A172 (cell line): Measurements from ENCODE around the gene UBE3C. TPM values are rescaled to one million over a fixed set of nuclear protein-coding genes. Genes with fewer than 3 reads are reported as not detected.
"Not testable (repeated sequence)": the region's sequence is repeated elsewhere in the genome, so short reads cannot be mapped to it uniquely, and the experiment has no call there.

ENCODE experiments used
- DNase-seq: peaks from one replicate; pipeline ENCODE4 v3.0.0-alpha.2; 2015; ENCODE audit warnings: low spot score
- total RNA-seq: library from RNA; depleted of rRNA; stranded (reverse); fragments of >200 nt; shearing (Covaris generic); gene quantifications from 2 replicates; pipeline ENCODE4 v1.2.3, GENCODE V29; 2014; rRNA removed

UBE3C gene
- total RNA-seq: 76.2 and 81.8 TPM in 2 replicates

DNA sequence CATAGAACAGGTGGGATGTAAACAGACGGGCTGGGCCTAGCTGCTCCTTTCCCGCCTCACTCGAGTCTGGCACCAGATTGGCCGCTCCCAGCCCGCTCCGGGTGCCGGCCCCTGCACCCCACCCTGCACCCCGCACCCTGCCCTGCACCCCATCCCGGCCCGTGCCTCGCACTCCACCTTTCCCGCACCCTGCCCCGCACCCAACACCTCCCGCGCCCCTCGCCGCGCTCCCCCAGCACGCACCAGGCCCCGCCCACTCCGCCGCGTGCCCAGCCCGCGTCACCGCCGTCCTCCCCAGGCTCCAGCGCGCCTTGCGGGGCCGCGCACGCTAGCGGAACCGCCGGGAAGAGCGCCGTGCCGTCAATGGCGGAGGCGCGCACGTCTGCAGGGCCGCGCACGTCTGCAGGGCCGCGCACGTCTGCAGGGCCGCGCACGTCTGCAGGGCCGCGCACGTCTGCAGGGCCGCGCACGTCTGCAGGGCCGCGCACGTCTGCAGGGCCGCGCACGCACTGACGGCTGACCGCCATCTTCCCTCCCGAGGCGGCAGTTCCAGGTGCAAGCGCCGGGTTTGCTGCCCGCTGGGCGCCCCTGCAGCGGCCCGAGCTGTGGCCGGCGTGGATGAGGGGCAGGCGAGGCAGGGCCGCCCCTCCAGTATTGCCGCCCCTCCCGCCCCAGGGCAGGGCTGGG lies at the start of gene UBE3C:
TSS of gene UBE3C (plus strand) at position 503 of the 687 bp plus-strand sequence. CDS start 347 bp downstream, outside the sequence.
- peak; percentile 60 for DNase-seq

DNA sequence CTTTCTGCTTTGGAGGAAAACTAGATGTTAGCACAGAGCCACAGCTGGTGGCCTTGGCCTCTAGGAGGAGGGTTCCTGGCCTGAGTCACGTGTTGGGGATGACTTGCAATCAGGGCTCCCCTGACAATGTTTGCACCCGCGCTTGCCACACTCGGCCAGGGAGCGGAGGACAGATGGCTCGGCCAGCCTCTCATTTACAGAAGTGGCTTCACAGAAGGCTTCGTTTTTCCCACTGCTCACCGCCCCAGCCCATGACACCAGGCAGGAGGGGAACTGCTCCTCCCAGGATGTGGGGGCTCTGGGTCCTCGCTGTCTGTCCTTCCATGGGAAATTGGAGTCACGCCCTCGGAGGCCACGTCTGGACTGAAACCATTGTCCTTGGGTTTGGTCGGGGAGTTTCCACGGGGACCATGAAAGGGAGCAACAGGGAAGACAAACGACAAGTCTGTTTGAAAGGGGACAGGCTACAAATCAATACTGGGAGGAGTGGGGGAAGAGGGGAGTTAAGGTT lies 49.6 kb upstream of the UBE3C start:
- DNase-seq: no peak

DNA sequence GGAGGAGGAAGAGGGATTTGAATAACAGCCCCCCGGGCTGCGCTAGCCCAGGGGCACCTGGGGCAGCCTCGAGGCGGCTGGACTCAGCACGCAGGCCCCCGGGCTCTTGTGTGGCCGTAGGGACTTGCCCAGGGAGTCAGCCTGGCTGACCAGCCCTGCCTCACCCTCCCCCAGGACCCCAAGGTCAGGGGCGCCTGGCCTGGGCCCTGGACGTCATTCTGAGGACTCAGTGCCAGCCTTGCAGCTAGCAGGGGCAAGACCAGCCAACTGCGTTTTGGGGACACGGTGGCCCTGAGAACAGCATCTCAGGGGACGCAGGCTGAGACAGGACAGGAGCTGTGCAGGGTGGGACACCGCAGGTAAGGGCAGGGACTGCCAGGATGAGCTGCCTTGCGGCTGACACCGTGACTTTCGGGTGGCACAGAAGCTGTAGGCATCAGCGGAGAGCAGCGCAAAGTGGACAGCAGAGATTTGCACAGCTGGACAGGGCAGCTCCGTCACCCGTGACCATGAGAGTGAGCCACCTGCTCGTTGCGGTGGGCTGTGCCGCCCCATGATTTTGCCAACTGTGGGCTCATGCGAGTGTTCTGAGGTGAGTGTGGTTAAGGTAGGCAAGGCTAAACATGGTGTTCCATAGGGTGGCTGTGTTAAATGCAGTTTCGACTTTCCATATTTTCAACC lies 48.1 kb upstream of the UBE3C start:
- DNase-seq: no peak

GRCh38 chr7:157096286-157097055 lies 42.3 kb upstream of the UBE3C start:
- DNase-seq: no peak

GRCh38 chr7:157097056-157097329 lies 41.7 kb upstream of the UBE3C start:
- DNase-seq: no peak

DNA sequence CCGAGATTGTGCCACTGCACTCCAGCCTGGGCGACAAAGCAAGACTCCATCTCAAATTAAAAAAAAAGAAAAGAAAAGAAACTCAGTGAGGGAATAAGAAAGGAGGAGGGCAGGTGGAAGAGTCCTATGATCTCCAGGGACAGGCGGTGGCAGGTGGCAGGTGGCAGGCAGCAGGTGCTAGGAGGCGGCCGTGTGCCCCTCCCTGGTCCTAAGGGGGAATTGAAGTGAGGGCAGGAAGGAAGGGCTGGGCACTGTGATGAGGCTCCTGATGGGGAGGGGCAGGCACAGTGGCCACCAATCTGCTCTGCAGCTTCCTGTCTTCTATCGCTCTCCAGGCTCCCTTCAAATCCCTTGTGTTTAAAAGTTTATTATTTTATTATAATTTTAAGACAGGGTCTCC lies 41.2 kb upstream of the UBE3C start:
- no peak for DNase-seq

DNA sequence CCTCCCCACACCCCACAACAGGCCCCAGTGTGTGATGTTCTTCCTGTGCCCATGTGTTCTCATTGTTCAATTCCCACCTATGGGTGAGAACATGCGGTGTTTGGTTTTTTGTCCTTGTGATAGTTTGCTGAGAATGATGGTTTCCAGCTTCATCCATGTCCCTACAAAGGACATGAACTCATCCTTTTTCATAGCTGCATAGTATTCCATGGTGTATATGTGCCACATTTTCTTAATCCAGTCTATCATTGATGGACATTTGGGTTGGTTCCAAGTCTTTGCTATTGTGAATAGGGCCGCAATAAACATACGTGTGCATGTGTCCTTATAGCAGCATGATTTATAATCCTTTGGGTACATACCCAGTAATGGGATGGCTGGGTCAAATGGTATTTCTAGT lies 38.7 kb upstream of the UBE3C start:
- DNase-seq: not testable (repeated sequence)

- DNase-seq: not testable (repeated sequence)
Measured at GRCh38 chr7:157103641-157104040, 35.1 kb upstream of the UBE3C start.

GRCh38 chr7:157111311-157111710 lies 27.4 kb upstream of the UBE3C start:
- no peak for DNase-seq

DNA sequence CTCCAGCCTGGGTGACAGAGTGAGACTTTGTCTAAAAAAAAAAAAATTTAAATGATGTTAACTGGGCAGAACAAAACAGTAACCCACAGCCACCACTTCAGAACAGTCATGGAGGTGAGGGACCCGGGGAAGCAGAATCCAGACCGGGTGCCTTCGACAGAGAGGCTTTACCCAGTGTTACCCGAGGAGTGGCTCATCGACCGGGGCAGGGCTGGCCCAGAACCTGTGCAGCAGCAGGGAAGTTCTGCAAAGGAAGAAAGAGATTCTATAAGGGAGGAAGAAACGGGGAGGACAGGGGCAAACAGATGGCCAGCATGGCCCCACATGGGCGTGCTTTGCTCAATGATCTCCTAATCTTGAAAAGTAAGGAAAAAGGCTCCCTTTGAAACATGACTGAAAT lies 26.0 kb upstream of the UBE3C start:
- no peak for DNase-seq

GRCh38 chr7:157113607-157114006 lies 25.1 kb upstream of the UBE3C start:
- DNase-seq: peak; percentile 11

GRCh38 chr7:157116762-157117161 lies 22.0 kb upstream of the UBE3C start:
- DNase-seq: no peak

DNA sequence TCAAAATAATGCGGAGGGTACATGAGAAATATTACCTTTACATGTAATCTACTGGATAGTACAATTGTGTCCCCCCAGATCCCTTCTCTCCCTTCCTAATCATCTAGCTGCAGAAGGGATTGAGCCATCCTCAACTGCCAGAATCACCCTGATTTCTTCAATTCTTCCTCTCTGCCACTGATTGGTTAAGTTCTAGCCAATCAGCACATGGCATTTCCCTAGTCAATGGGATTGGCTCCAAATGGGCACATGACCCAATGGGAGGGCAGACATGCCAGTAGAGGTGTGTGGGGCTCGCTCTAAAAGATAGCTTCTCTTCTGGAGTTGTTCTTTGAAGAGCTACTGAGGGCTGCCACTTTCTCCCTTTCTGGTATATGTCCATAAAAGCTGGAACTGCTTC lies 20.9 kb upstream of the UBE3C start:
- DNase-seq: no peak

- DNase-seq: no peak
Measured at GRCh38 chr7:157120181-157120580, 18.5 kb upstream of the UBE3C start.

GRCh38 chr7:157121184-157121715 lies 17.5 kb upstream of the UBE3C start:
- DNase-seq: no peak

DNA sequence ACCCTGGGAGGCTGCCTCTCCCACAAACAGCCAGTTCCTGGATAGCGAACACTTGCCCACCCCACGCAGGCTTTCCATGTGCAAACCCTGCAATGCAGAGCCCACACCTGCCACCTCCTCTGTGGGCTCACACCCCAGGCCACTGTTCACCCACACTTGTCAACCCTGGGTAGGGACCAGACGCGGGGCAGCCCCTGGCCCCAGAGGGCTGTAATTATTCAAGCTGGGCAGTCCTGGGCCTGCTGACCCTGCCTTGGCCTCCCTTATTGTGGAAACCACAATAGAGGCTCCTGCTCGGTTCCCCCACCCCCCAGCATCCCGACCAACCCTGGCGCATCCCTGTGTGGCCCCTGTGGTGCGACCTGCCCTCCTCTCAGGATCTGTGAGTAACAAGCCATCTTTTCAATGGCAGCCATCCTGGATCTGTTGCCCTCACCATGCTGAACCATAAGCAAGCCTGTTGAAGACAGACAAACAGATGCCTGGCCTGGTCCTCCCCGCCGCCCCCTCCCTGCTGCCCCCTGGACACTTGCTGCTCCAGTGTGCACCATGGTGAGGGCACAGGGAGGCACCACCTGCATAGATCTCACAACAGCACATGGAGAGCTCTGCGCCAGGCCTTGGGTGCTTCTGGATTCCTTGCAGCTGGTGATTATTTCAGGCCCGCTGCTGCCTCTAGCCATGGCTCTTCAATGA lies 15.8 kb upstream of the UBE3C start:
- no peak for DNase-seq

- DNase-seq: no peak
Measured at GRCh38 chr7:157124690-157125089, 14.0 kb upstream of the UBE3C start.

DNA sequence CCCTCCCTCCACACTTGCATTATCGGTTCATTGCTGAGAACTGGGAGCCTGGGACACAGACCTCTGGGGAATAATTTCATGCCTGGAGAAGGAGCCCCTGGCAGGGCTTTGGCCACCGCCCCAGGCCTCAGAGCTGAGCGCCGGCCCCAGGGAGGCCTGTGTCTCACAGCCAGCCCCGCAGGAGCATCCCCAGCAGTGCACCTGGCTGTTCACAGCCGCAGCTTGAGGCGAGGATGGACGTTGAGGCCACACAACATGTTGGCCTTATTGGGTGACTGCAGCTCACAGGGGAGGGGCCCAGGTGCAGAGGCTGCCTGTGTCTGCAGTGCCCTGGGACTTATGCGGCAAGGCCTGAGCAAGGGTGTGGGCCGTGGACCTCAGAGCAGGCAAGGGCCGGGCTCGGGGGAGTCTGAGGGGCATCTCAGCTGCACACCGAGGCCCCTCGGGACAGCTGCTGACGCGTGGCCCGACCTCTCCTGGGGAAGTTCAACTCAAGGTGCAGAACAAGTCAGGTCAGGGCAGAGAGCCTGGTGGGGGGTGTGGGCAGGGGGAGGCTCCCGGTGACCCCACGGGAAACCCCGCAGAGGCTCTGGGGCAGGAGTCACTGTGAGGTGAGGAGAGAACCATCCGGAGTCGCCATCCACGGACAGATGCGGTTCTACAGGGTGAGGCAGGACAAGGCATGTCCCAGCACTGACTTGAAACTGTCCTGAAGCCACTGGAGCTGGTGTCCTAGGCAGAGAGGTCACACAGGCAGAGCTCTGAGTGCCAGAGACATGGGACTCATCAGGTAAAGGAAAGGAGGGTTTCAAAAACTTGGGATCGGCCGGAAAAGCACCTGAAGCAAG lies 13.1 kb upstream of the UBE3C start:
- DNase-seq: no peak

- DNase-seq: no peak
Measured at GRCh38 chr7:157126921-157127320, 11.8 kb upstream of the UBE3C start.

DNA sequence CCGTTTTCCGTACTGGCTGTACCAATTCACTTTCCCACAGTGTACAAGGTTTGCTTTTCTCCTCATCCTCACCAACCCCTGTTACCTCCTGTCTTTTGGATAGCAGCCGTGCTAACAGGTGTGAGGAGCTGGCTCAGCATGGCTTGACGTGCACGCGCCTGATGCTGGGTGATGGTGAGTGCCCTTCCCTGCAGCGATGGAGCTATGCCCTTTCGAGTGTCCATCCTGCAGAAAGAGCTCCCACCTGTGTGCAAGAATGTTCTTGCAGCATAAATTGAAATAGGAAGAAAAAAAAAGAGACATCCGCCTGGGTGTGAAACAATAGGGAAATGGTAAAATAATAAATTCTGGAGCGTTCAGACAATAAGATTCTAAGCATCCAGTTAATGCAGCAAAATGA lies 9.5 kb upstream of the UBE3C start:
- DNase-seq: no peak

GRCh38 chr7:157129907-157130460 lies 8.7 kb upstream of the UBE3C start:
- DNase-seq: no peak
